ENCODE data around the gene RILPL1. TPM values are rescaled to one million over a fixed set of nuclear protein-coding genes. Genes with fewer than 3 reads are reported as not detected.

The RILPL1 gene
- total and polyA plus RNA-seq, 9 of the 15 experiments (the other 6 are each of a cell fraction or from before 2014, with no cell fraction given): 0.25 to 10.6 (median 8.6) TPM

- TF ChIP-seq MITF (IDR thresholded peaks at IDR 0.05): no peak
- TF ChIP-seq, protein P1, sequence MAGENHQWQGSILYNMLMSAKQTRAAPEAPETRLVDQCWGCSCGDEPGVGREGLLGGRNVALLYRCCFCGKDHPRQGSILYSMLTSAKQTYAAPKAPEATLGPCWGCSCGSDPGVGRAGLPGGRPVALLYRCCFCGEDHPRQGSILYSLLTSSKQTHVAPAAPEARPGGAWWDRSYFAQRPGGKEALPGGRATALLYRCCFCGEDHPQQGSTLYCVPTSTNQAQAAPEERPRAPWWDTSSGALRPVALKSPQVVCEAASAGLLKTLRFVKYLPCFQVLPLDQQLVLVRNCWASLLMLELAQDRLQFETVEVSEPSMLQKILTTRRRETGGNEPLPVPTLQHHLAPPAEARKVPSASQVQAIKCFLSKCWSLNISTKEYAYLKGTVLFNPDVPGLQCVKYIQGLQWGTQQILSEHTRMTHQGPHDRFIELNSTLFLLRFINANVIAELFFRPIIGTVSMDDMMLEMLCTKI (IDR thresholded peaks at IDR 0.05; ENCODE audit: partially characterized antibody): no peak
- TF ChIP-seq SMARCE1 (IDR thresholded peaks at IDR 0.05): no peak
- TF ChIP-seq CHAMP1 (IDR thresholded peaks at IDR 0.05): no peak
- no peak for TF ChIP-seq EZH2 (IDR thresholded peaks at IDR 0.05; ENCODE audit: borderline replicate concordance, low read depth, low read length)
- TF ChIP-seq POLR3G (IDR thresholded peaks at IDR 0.05; ENCODE audit: extremely low read depth, insufficient read length, insufficient replicate concordance): no peak
- no peak for TF ChIP-seq ZNF165 (CRISPR knock-in tag; IDR thresholded peaks at IDR 0.05; ENCODE audit: borderline replicate concordance)
- no peak for TF ChIP-seq ARID2 (IDR thresholded peaks at IDR 0.05)
- no peak for TF ChIP-seq GABPA (tag; conservative IDR thresholded peaks at IDR 0.05; ENCODE audit: low read depth)
- TF ChIP-seq TRIM24 (IDR thresholded peaks at IDR 0.05): no peak
- TF ChIP-seq GTF2F1 (IDR thresholded peaks at IDR 0.05; ENCODE audit: low read depth, low read length): no peak
- TF ChIP-seq ZNF121 (CRISPR knock-in tag; conservative IDR thresholded peaks at IDR 0.05): no peak
- no peak for TF ChIP-seq KLF16 (IDR thresholded peaks at IDR 0.05)
- no peak for TF ChIP-seq TAL1 (IDR thresholded peaks at IDR 0.05)
- TF ChIP-seq, protein P2, sequence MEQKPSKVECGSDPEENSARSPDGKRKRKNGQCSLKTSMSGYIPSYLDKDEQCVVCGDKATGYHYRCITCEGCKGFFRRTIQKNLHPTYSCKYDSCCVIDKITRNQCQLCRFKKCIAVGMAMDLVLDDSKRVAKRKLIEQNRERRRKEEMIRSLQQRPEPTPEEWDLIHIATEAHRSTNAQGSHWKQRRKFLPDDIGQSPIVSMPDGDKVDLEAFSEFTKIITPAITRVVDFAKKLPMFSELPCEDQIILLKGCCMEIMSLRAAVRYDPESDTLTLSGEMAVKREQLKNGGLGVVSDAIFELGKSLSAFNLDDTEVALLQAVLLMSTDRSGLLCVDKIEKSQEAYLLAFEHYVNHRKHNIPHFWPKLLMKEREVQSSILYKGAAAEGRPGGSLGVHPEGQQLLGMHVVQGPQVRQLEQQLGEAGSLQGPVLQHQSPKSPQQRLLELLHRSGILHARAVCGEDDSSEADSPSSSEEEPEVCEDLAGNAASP (IDR thresholded peaks at IDR 0.05): no peak
Observed at GRCh38 chr12:123532808-123533649, 490 bp downstream of the RILPL1 start (continued).

Measured in K562 (cell line).